WTC11 (cell line): ENCODE data around the gene MCF2L. TPM values are rescaled to one million over a fixed set of nuclear protein-coding genes. Genes with fewer than 3 reads are reported as not detected.

Source experiments
- ATAC-seq: fragments of 200-7000 bp; cut with Tn5 transposase; 2 replicates; pipeline ENCODE4 v1.10.0; 2021; ENCODE audit warnings: mild to moderate bottlenecking, moderate library complexity
- CTCF ChIA-PET: fragments of 300-600 bp; sonication (Branson Sonifier 250); formaldehyde crosslinking; loops from one replicate; lab custom pipeline; 2021; ENCODE audit warnings: antibody characterized with exemption; lab: Charles Lee
- POLR2A ChIA-PET: fragments of 350-600 bp; sonication (Branson Sonifier 250); formaldehyde crosslinking; loops from one replicate; lab custom pipeline; 2021; ENCODE audit warnings: antibody characterized with exemption; lab: Charles Lee
- DNase-seq: peaks from one replicate; pipeline ENCODE4 v3.0.0; 2021; ENCODE audit warnings: low spot score
- H3K27ac Mint-ChIP-seq: 2 replicates; pipeline ENCODE4 v1.8.0; 2021; ENCODE audit warnings: mixed read lengths
- H3K27me3 Mint-ChIP-seq: 2 replicates; pipeline ENCODE4 v1.8.0; 2021; ENCODE audit warnings: low read depth, mild to moderate bottlenecking, moderate library complexity, mixed read lengths
- H3K36me3 Mint-ChIP-seq: 2 replicates; pipeline ENCODE4 v1.8.0; 2021; ENCODE audit warnings: mixed read lengths
- H3K4me1 Mint-ChIP-seq: 2 replicates; pipeline ENCODE4 v1.8.0; 2022; ENCODE audit warnings: mixed read lengths
- H3K4me3 Mint-ChIP-seq: 2 replicates; pipeline ENCODE4 v1.8.0; 2021; ENCODE audit warnings: mild to moderate bottlenecking, moderate library complexity, mixed read lengths
- H3K9me3 Mint-ChIP-seq: 2 replicates; pipeline ENCODE4 v1.8.0; 2021; ENCODE audit warnings: mixed read lengths
- AFF4 ChIP-seq: sonication (generic); formaldehyde crosslinking; IDR thresholded peaks from 2 replicates; pipeline ENCODE4 v1.8.1; 2023; ENCODE audit warnings: mild to moderate bottlenecking, missing genetic modification reagents, borderline replicate concordance
- E2F1 ChIP-seq: sonication (generic); formaldehyde crosslinking; IDR thresholded peaks from 2 replicates; pipeline ENCODE4 v1.8.0; 2022; ENCODE audit warnings: mild to moderate bottlenecking, missing genetic modification reagents
- E2F5 ChIP-seq: sonication (generic); formaldehyde crosslinking; IDR thresholded peaks from 2 replicates; pipeline ENCODE4 v1.8.1; 2022; ENCODE audit warnings: mild to moderate bottlenecking, moderate library complexity, missing genetic modification reagents
- ERG ChIP-seq: fragments of 250-450 bp; sonication (Bioruptor Pico); IDR thresholded peaks from 2 replicates; pipeline ENCODE4 v1.8.0; 2021; ENCODE audit warnings: mild to moderate bottlenecking
- IRF2 ChIP-seq: sonication (generic); formaldehyde crosslinking; IDR thresholded peaks from 2 replicates; pipeline ENCODE4 v1.8.0; 2022; ENCODE audit warnings: low read depth, missing genetic modification reagents, borderline replicate concordance
- NFYB ChIP-seq: sonication (generic); formaldehyde crosslinking; conservative IDR thresholded peaks from 2 replicates; pipeline ENCODE4 v1.8.0; 2022; ENCODE audit warnings: low read depth, missing genetic modification reagents
- SMAD3 ChIP-seq: sonication (generic); formaldehyde crosslinking; IDR thresholded peaks from 2 replicates; pipeline ENCODE4 v1.8.0; 2022; ENCODE audit warnings: missing genetic modification reagents, mild to moderate bottlenecking, borderline replicate concordance
- ZNF219 ChIP-seq: sonication (generic); formaldehyde crosslinking; IDR thresholded peaks from 2 replicates; pipeline ENCODE4 v1.8.0; 2023; ENCODE audit warnings: missing genetic modification reagents, mild to moderate bottlenecking, borderline replicate concordance
- ZSCAN18 ChIP-seq: fragments of 250-450 bp; sonication (Bioruptor Pico); IDR thresholded peaks from 2 replicates; pipeline ENCODE4 v2.1.2; 2022; ENCODE audit warnings: mild to moderate bottlenecking, moderate library complexity
- total RNA-seq: library from RNA; stranded (reverse); gene quantifications from 3 replicates; pipeline ENCODE4 v1.2.3, GENCODE V29; 2021

Gene MCF2L
- total RNA-seq, 1 experiment from 2014 or later: 34.8 TPM

- H3K4me3 Mint-ChIP-seq: no peak overlapping the region
Measured at GRCh38 chr13:112991609-112992008, 22.6 kb downstream of the MCF2L start.

More at GRCh38 chr13:112991609-112992008, 22.6 kb downstream of the MCF2L start:
- no peak for TF ChIP-seq SMAD3 (CRISPR knock-in tag)
- TF ChIP-seq ZSCAN18 (CRISPR knock-in tag): no peak
- TF ChIP-seq ZNF219 (CRISPR knock-in tag): no peak
- no peak for TF ChIP-seq AFF4
- TF ChIP-seq E2F1 (CRISPR knock-in tag): no peak
- no peak for TF ChIP-seq ERG (CRISPR knock-in tag)
- no peak for TF ChIP-seq IRF2 (CRISPR knock-in tag)
- TF ChIP-seq E2F5 (CRISPR knock-in tag): no peak
- no peak for TF ChIP-seq NFYB
- H3K36me3 Mint-ChIP-seq: peaks cover 12% of the 10 kb centered on the region
- no peak overlapping the region for H3K27ac Mint-ChIP-seq
- ChIA-PET CTCF (interaction anchor here (1.0 to 2.8 kb wide), 2 partner anchors 38 to 48 kb away, joined by 3 to 9 read pairs; no protein-coding TSS in a partner anchor), POLR2A (no interaction called here)
- 0 out of 2 replicates have a peak, but pooled peaks cover 2% of the 10 kb centered on the region for H3K4me1 Mint-ChIP-seq
- peaks cover 12% of the 10 kb centered on the region for H3K9me3 Mint-ChIP-seq
- H3K27me3 Mint-ChIP-seq: no peaks in the 10 kb centered on the region
- DNase-seq: no peak
- ATAC-seq: no peak
